Aorta (tissue), 5 donors: ENCODE results near the gene GALNTL6. TPM values are rescaled to one million over a fixed set of nuclear protein-coding genes. Genes with fewer than 3 reads are reported as not detected.

Experiments
- ATAC-seq: fragments of 200-7000 bp; cut with Tn5 transposase; one replicate; pipeline ENCODE4 v1.9.1; 2022; ENCODE audit warnings: moderate library complexity; ENCODE audit not compliant: low FRiP score
- DNase-seq, 2 donors: peaks; one replicate each; pipeline ENCODE4 v3.0.0-alpha.2; 2020
- H3K27ac ChIP-seq, 2 donors: one replicate each; pipeline ENCODE4 v1.5.1; 2013; ENCODE audit warnings: low read length in 2 of 2, mild to moderate bottlenecking in 2 of 2, moderate library complexity in 2 of 2, control low read depth in 1 of 2, inconsistent platforms in 1 of 2, low read depth in 1 of 2
- H3K27me3 ChIP-seq, 2 donors: one replicate each; pipeline ENCODE4 v1.6.1; 2013; ENCODE audit warnings: control low read depth in 1 of 2, low read length in 1 of 2, mild to moderate bottlenecking in 1 of 2, moderate library complexity in 1 of 2; ENCODE audit not compliant: insufficient read depth in 2 of 2, control insufficient read depth in 1 of 2
- H3K36me3 ChIP-seq, 2 donors: one replicate each; pipeline ENCODE4 v1.6.1; 2013; ENCODE audit warnings: control low read depth in 1 of 2, low read length in 1 of 2, mild to moderate bottlenecking in 1 of 2; ENCODE audit not compliant: insufficient read depth in 2 of 2, control insufficient read depth in 1 of 2
- H3K4me1 ChIP-seq, 2 donors: one replicate each; pipeline ENCODE4 v1.6.1; 2013; ENCODE audit warnings: low read length in 2 of 2, control low read depth in 1 of 2, mild to moderate bottlenecking in 1 of 2, moderate library complexity in 1 of 2; ENCODE audit not compliant: insufficient read depth in 2 of 2, control insufficient read depth in 1 of 2
- H3K4me3 ChIP-seq, 2 donors: one replicate each; pipeline ENCODE4 v1.5.1; 2013; ENCODE audit warnings: low read length in 2 of 2, control low read depth in 1 of 2, mild to moderate bottlenecking in 1 of 2
- H3K9me3 ChIP-seq: one replicate; pipeline ENCODE4 v1.6.1; 2013; ENCODE audit warnings: mild to moderate bottlenecking, low read length; ENCODE audit not compliant: control insufficient read depth
- WGBS, 2 donors: extraction: QIAGEN DNeasy Blood & Tissue Kit; methylation state at CpG; one replicate each; pipeline ENCODE4 v1.1.7; 2013; 5-methylcytosine and 5-hydroxymethylcytosine counted together
- intact Hi-C, 2 donors: fragments of 100-400 bp; cut with DNase I; formaldehyde crosslinking; loops; one replicate each; pipeline versions ENCODE4 v1.14.2 to v1.15.0; 2022
- polyA plus RNA-seq, 2 donors: library from polyadenylated mRNA; stranded (reverse); fragments of 200-250 nt; gene quantifications; one replicate each; pipeline ENCODE4 v1.2.3, GENCODE V29; 2013
- total RNA-seq, 2 donors: library from RNA; stranded (reverse); fragmentation: NEBNext Ultra II Directional; extraction: Animal tissue kit (Norgen Biotek cat#: 25700); gene quantifications; one replicate each; pipeline ENCODE4 v1.2.1, GENCODE V29; 2021
- donor health status: healthy with polysubstance abuse.
- donor health status: Bipolar disorder and iron deficiency.
- donor health status: DM: no; HTN: no; CAD: no.
- donor health status: DM: no; HTN: no; CAD: no.
- donor health status: DM: yes; HTN: yes; CAD: no.

Gene GALNTL6
- total and polyA plus RNA-seq, 4 donors, result 0.39 to 1.6 (median 0.46) TPM; not detected in 1

DNA sequence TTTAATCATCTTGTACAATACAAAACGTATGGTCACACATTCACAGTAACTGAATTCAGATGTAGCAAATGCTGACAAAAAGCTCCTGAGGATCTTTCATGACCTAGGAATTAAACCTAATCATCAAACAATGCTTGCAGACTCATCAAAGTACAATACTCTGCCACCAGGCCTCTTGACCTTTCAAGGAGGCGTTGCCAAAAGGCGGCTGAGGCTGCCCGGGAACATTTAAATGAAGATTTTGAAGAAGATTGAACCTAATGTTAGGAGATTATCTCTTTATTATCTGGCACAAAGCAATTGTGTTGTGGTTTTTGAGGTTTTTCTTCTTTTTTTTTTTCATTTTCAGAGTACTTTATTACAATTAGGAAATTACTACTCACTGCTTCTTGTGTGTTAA is 340.5 kb downstream of the GALNTL6 start:
- no peak overlapping the region for H3K27ac ChIP-seq
- intact Hi-C loops, result no loop called here
- DNase-seq (no peak), ATAC-seq (no peak)
- 87 to 89% methylated on average over 4 of the region's 4 CpGs for WGBS, 2 donors
- H3K9me3 ChIP-seq, result no peaks in the 10 kb centered on the region
- no peak overlapping the region for H3K4me3 ChIP-seq
- H3K36me3 ChIP-seq, result no peaks in the 10 kb centered on the region
- no peaks in the 10 kb centered on the region for H3K27me3 ChIP-seq
- H3K4me1 ChIP-seq, result no peaks in the 10 kb centered on the region

DNA sequence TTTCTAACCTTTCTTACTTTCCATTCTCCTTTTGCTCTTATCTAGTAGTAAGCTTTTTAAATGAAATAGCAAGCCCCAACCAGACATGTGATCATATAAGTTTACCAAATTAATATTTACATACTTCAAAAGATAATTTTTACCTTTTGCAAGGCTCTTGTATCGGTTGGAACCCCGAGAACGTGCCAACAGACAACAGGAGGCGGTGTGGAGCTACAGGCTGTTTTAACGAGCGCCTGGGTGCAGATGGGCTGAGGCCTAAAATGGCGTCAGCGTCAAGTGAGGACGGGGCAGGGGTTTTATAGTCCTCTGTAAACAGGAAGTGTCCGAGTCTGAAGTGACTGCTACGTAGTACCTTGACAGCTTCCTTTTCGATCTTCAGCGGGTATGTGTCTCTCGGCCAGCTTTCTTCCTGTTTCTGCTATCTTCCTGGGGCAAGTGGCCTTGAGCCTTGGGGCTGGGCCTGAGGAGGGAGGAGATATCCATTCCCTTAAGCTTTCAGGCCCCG is 342.7 kb downstream of the GALNTL6 start:
- 91% methylated on average over 15 of the region's 15 CpGs for WGBS, 2 donors
- DNase-seq (no peak), ATAC-seq (no peak)
- Histone ChIP-seq H3K27me3 (no peaks in the 10 kb centered on the region), H3K9me3 (no peaks in the 10 kb centered on the region), H3K36me3 (no peaks in the 10 kb centered on the region), H3K27ac (no peak overlapping the region), H3K4me1 (no peaks in the 10 kb centered on the region), H3K4me3 (no peak overlapping the region)
- intact Hi-C loops, result no loop called here

DNA sequence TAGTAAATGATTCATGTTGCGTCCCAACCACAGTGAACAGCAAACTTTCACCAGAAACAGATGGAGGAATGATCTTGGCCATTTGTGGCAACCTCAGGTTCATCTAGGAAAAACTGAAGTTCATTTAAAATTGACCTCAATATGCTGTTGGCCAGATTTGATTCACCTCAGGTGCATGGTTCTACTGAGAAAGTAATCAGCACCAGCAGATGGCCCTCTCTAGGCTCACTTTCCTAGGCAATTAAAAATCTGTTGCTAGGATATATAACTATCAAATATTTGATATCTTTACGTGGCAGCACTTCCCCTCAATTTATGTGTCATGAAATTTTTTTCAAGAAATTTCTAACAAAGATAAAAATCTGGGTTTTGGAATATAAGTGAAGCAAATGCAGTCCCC is 344.7 kb downstream of the GALNTL6 start:
- 55 to 64% methylated on average over 2 of the region's 2 CpGs for WGBS, 2 donors
- Histone ChIP-seq H3K36me3 (no peaks in the 10 kb centered on the region), H3K27me3 (no peaks in the 10 kb centered on the region), H3K27ac (no peak overlapping the region), H3K9me3 (no peaks in the 10 kb centered on the region), H3K4me3 (no peak overlapping the region), H3K4me1 (no peaks in the 10 kb centered on the region)
- intact Hi-C loops, result no loop called here
- DNase-seq, result no peak
- no peak for ATAC-seq

DNA sequence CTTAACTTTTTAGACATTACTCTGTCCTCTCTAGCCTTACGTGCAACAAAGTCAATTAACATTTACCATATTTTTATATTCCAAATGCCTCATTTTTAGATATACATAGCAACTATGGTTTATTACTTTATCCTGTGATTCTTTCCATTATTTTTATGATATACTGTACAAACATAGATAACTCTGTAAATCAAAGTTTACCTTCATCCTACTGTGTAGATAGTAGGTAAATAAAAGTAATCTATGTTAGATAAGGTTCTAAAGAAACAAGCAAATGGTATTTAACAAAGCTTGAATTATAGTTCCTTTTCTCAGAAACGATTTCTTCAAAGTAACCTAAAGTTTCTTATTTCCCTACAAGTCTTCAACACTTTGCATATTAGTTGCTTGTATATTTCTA is 350.0 kb downstream of the GALNTL6 start:
- H3K27me3 ChIP-seq, result no peaks in the 10 kb centered on the region
- no peaks in the 10 kb centered on the region for H3K36me3 ChIP-seq
- intact Hi-C loops, result no loop called here
- H3K4me3 ChIP-seq, result no peak overlapping the region
- ATAC-seq (no peak), DNase-seq (no peak)
- H3K4me1 ChIP-seq, result no peaks in the 10 kb centered on the region
- no peak overlapping the region for H3K27ac ChIP-seq
- WGBS, 2 donors, result 45 to 52% methylated on average over 2 of the region's 2 CpGs
- H3K9me3 ChIP-seq, result no peaks in the 10 kb centered on the region

DNA sequence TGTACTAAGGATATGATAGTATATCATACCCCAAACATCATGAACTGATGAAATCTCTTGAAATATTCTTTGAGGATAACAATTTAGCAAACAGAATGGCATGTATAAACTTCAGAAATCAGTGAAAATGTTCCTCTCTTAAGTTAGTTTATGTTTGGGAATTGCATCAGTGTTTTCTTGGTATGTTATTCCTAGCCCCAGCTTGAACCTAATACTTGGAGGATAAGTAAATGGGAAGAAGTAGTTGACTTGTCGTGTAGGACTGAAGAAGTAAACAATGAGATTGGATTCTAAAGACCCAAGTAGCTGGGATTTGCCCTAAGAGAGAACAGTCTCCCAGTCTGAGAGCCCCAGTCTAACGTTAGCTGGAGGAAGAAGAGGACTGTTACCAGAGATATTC is 355.7 kb downstream of the GALNTL6 start:
- no peak overlapping the region for H3K27ac ChIP-seq
- H3K36me3 ChIP-seq, result no peaks in the 10 kb centered on the region
- ATAC-seq (no peak), DNase-seq (no peak)
- H3K4me1 ChIP-seq, result no peaks in the 10 kb centered on the region
- WGBS, 2 donors, result 68 to 82% methylated on average over 2 of the region's 2 CpGs
- H3K9me3 ChIP-seq, result no peaks in the 10 kb centered on the region
- intact Hi-C loops, result no loop called here
- H3K27me3 ChIP-seq, result peaks cover 0 to 2% of the 10 kb centered on the region in 2 donors
- no peak overlapping the region for H3K4me3 ChIP-seq

DNA sequence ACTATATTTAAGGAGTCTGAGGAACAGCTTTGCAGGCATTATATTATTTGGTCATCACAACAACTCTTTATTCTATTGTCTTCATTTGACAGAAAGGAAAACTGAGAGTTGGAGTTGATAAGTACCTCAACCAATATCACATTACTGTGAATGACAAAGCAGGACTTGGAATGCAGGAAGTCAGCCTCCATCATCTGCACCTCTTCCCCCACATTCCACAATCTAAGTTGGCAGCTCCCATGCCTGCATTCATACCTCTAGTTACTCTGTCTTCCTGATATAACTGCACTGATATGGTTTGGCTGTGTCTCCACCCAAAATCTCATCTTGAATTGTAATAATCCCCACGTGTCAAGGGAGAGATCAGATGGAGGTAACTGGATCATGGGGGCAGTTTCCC is 356.7 kb downstream of the GALNTL6 start:
- no peak for ATAC-seq
- H3K4me1 ChIP-seq, result no peaks in the 10 kb centered on the region
- no peaks in the 10 kb centered on the region for H3K9me3 ChIP-seq
- peaks cover 0 to 2% of the 10 kb centered on the region in 2 donors for H3K27me3 ChIP-seq
- WGBS, 2 donors, result 69 to 85% methylated on average over 1 of the region's 1 CpG
- no peak overlapping the region for H3K27ac ChIP-seq
- no peak overlapping the region for H3K4me3 ChIP-seq
- DNase-seq, result no peak
- intact Hi-C loops, result no loop called here
- H3K36me3 ChIP-seq, result no peaks in the 10 kb centered on the region

DNA sequence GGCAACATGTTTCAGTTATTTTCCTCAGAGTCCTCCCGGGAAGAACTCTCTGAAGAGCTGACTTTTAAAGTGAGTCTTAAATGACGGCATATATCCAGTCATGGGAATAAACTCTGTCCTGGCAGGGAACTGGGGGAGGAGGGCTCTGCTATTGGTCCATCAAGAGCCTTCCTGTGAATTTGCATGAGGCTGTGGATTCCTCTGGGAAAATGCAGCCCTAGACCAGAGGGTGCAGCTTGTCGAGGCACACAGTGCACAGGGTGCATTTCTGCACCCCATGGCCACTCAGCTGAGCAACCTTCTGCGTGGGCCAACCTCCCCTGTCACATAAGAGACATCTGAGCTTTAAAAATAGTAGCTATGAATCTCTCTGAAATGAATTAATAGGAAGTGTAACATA is 360.0 kb downstream of the GALNTL6 start:
- DNase-seq (no peak), ATAC-seq (no peak)
- Histone ChIP-seq H3K9me3 (no peaks in the 10 kb centered on the region), H3K36me3 (no peaks in the 10 kb centered on the region), H3K27me3 (peaks cover 0 to 2% of the 10 kb centered on the region in 2 donors), H3K27ac (no peak overlapping the region), H3K4me3 (no peak overlapping the region), H3K4me1 (no peaks in the 10 kb centered on the region)
- WGBS, 2 donors, result 54 to 58% methylated on average over 4 of the region's 4 CpGs
- intact Hi-C loops, result no loop called here

DNA sequence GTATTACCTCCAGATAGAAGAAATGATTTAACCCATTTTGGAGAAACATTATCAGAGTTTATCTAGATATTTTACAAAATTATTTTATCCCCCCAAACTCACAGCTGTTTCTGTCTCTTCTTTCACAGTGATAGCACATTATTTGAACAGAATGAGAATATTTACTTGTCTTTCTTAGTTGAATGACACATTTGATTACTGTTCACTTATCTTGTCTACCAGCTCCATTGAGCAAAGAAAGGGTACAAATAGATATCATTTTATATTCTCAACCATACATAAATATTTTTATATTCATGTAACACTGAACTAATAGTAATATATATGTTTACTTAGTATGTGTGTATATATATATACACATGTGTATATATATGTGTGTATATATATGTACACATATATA is 364.2 kb downstream of the GALNTL6 start:
- H3K27ac ChIP-seq, result no peak overlapping the region
- no peaks in the 10 kb centered on the region for H3K4me1 ChIP-seq
- no peak overlapping the region for H3K4me3 ChIP-seq

DNA sequence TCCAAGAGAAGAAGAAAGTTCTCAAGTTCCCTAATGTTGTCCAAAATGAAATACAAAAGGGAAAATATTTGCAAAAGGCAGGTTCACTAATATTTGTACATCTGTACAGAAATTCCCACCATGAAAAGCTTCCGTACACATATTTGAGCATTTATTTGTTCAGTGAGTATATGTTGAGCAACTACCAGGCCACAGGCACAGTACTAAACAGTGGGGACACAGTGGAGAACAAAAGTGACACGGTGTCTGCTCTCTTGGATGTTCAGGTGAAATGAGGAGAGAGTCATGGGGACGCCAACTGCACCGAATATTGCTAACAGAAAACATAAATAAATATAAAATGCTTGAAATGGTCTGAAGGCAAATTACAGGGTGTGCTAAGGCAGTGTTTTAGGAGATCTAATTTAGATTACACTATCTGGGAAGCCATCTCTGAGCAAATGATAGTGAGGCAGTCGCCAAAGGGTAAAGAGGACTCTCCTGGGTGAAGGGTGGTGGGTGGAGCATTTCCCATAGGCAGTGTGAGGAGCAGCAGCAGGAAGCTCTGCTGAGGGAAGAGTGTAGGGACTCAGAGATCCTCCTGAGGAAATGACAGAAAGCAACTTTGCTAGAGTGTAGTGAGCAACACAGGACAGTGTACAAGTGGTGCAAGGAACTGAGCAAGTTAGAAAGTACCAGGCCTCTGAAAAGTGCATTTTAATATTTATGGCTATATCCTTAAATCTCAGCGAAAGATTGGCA is 375.2 kb downstream of the GALNTL6 start:
- intact Hi-C loops, result no loop called here
- Histone ChIP-seq H3K4me3 (no peak overlapping the region), H3K36me3 (no peaks in the 10 kb centered on the region), H3K4me1 (no peaks in the 10 kb centered on the region), H3K27me3 (no peaks in the 10 kb centered on the region), H3K9me3 (peaks cover 5% of the 10 kb centered on the region), H3K27ac (no peak overlapping the region)
- ATAC-seq (no peak), DNase-seq (no peak)
- WGBS, 2 donors, result 75 to 76% methylated on average over 6 of the region's 6 CpGs

More for the DNA sequence above, 364.2 kb downstream of the GALNTL6 start:
- no peaks in the 10 kb centered on the region for H3K36me3 ChIP-seq
- no peaks in the 10 kb centered on the region for H3K9me3 ChIP-seq
- intact Hi-C loops, result no loop called here
- peaks cover 0 to 2% of the 10 kb centered on the region in 2 donors for H3K27me3 ChIP-seq
- DNase-seq (no peak), ATAC-seq (no peak)
